GM19395 (cell line): ENCODE data around the gene ISM2.

Experiments
- ATAC-seq: cut with Tn5 transposase; IDR thresholded peaks from one replicate; pipeline ENCODE4 v1.9.1; 2021; ENCODE audit warnings: mild to moderate bottlenecking, moderate library complexity; ENCODE audit not compliant: unreplicated experiment

ISM2 gene

DNA sequence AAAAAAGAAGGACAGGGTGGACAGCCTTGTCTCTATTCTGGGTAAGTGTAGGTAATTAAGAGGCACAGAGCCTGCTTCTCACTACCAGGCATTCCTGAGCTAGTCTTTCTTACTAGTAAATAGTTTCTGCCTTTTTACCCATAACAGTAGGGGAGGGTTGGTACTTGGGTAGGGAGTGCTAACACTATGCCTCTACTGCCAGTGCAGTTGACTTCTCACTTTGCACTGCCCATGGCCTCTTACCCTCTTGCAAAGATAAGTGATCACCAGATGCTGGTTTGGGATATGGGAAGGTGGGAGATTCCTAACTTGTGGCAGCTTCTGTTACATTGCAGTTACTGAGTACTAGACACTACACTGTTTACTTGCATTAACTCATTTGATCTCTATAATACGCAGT, 29.1 kb downstream of the ISM2 start:
- no peak for ATAC-seq

DNA sequence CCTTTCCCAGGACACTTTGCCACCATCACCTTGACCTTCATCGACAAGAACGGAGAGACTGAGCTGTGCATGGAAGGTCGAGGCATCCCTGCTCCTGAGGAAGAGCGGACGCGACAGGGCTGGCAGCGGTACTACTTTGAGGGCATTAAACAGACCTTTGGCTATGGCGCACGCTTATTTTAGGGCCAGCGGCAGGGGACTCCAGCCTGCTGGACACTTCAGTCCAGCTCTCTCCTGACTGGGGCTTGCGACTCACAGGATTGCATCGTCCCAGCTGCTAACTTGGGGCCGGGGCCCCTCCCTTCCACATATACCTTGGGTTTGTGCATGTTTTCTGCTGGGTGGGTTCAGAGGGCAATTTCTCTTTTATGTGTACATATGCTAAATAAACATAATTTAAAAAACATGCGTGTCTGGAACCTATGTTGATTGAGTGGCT, 29.5 kb downstream of the ISM2 start:
- no peak for ATAC-seq

DNA sequence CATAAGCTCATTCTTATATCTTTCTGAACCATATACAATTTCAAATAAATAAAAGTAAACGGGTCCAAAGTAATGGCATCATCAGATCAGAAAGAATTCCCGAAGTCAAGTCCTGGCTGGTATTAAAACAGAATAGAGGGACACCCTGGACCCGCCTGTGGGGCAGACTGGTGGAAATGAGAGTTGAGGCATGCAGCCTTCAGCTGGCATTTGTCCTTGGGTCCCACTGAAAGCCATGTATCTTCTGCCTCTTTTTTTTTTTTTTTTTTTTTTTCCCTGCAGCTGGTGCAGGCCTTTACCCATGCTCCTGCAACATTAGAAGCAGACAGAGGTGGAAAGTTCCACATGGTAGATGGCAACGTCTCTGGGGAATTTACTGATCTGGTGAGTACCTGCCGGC, 30.8 kb downstream of the ISM2 start:
- ATAC-seq, result no peak

DNA sequence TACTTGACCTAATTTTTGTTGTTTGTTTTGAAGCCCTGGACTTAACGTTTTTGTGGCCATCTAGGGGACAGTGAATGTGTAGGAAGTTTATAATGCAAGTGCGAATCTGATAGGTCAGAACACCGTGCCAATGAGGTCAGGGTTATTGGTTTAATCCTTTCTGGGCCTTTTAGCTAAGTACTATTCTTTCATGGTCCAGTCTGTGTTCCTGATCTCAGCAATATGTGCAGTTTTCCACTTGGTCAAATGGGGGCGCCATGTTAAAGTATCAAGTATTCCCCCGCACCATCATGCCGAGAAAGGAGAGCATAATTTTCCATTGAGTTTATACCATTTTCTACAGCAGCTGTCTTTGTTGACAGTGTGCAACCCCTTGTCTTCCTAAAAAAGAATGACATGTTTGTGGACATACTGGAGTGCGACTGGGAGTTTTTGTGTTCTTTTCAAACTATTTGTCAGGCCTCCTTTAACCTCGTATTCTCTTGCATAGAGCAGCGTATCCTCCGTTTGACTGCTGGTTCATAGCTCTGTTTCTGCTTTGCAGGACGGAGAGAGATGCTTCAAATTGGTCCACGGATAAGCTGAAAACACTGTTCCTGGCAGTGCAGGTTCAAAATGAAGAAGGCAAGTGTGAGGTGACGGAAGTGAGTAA, 39.4 kb downstream of the ISM2 start:
- no peak for ATAC-seq

DNA sequence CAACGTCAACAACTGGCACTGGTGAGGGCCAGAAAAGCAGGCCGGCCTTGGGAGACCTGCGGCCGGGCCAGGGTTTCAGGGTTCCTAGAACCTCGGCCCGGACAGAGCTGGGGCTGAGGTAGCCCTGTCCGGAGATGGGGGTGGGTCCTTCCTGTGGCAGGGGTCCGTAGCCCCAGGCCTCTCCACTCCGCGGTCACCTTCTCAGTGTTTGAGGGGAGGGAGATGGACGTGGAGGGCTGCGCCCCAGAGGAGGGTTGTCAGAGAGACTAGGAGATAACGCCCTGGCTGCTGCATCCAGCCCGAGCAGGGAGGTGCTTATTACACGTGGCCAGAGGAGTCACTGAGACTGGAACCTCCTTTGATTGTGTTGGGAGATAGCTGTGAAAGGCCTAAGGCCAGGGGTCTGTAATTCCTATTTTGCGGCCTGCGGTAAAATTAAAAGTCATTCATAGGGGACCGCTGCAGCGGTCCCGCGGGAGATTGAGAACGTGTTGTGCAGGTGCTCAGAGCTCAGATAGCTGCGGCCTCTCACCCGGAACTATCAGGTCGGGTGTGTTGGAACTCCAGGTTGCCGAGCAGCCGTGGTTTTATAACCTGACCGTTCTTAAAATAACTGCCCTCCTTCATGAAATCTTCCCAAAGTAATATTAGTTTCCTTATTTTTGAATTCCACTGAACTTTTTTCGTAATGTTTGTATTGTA, 40.2 kb downstream of the ISM2 start:
- ATAC-seq, result peak; percentile 20

DNA sequence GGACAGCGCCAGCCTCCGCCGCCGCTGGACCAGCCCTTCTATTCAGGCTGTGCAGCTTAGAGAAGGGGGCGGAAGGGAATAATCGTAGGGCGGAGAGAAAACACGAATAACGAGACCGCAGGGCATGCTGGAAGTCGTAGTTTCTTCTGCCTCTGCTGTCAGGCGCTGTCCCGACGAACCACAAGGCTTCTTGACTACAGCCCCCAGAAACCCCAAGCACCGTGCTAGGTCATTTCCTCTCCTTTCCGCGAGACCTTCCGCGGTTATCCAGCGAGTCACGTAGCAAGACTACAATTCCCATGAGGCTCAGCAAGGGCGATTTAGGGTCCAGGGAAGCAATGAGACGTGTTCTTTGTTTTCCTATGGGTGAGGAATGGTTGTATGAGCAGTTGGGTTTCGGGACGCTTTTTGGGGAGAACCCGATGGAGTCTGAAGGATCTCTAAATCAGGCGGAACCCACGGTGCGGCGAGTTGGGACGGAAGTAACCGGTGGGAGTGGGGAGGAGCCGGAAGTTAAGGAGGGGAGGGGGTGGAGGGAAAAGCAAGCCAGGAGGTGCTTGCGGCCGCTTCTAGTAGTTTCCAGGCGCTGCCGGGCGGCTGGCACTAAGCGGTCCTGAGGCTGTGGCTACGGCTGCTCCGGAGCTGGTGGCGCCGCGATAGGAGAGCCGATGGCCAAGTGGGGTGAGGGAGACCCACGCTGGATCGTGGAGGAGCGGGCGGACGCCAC, 40.9 kb downstream of the ISM2 start, which contains the start of the genes AHSA1 and VIPAS39:
TSS of gene AHSA1 (plus strand) at position 572 of the 727 bp plus-strand sequence. CDS start at position 669, 97 bp downstream.
TSS of gene VIPAS39 (minus strand) at position 80 of the 727 bp plus-strand sequence. CDS start 3,499 bp downstream, outside the sequence.
- peak; percentile 91 for ATAC-seq

DNA sequence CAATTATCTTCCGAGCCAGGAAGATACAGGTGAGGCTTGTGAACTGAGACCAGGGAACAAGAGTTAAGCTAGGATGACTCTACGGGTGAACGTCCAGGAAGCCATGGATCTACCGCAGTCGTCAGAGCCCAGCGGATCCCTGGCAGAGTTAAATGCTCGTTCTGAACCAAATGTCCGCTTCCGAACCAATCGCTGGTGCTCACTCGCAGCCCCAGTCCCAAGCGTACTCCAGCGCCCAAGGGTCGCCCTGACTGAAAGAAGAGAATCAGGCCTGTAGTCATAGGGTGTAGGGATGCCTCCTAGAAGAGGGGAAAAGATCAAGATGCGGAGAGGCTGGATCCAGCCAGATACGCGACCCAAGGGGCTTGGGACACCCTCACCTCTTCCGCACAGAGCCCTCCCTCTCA, 41.5 kb downstream of the ISM2 start:
- peak; percentile 33 for ATAC-seq

DNA sequence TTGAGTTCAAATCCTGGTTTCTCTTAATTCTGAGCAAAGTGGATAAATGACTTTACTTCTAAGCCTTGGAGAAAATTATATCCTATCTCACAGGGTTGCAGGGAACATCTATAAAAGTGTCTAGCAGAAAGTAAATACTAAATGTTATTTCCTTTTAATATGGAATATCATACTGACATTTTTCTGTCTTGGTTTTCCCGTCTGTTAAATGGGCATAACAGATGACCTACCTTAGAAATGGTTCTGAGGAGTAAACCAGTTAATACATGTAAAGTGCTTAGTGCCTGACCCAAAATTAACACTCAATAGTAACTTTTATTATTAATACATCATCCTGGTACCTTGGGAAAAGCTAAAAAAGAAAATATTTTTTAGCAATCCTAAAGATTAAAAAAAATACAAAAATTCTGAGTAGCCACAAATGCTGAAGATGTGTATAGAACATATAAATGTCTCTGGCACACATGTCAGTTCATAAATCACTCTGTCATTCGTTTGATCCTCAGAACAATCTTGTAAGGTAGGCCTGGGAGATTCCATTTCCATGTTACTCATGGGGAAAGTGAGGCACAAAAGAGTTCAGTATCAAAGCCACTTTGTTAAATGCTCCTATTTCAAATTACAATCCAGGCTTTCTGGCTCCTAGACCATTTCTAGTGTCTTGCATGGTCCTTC, 42.5 kb downstream of the ISM2 start:
- ATAC-seq, result no peak

DNA sequence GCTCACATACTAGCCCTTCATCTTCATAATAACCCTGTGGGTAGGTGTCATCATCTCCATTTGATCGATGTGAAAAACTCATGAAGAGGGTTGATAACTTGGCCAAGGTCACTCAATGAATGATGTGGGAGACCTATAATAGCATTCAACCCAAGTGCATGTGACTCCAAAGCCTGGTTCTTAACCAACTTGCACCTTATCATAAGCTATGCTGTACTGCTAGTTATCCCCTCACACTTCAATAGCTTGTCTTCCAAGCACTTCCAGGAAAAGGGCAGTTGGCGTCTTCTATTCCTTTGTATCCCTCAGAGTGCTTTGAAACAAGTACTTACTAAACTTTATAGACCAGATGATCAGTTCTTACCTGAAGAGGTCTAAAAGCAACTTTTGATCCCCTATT, 56.4 kb downstream of the ISM2 start:
- no peak for ATAC-seq

DNA sequence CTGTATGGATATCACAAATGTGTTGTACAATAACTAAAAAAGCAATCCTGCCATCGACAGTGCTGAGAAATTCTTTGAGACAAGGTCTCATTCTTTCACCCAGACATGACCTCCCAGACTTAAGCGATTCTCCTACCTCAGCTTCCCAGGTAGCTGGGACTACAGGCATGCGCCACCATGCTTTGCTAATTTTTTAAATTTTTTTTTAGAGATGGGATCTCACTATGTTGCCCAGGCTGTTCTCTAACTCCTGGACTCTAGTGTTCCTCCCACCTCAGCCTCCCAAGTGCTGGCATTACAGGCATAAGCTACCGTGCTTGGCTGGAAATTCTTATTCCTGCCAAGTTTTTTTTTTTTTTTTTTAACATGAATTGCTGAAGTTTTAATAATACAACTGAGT, 58.8 kb downstream of the ISM2 start:
- no peak for ATAC-seq

DNA sequence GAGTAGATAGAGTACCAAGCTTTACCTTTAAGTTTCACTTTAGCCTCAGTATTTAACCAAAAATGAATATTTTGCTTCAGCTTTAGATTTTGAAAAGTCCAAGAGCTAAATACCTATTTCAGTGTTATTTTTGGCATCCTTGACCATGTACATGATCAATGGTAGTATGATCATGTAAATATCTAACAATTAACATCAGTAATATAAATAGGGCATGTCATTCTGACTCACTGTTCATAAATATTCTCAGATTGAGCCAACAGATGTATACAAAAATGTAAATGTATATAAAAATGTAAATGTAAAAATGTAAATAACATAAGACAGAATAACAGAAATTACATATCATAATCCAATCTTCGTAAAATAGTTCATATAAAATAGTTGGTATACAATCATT, 60.0 kb downstream of the ISM2 start:
- no peak for ATAC-seq

DNA sequence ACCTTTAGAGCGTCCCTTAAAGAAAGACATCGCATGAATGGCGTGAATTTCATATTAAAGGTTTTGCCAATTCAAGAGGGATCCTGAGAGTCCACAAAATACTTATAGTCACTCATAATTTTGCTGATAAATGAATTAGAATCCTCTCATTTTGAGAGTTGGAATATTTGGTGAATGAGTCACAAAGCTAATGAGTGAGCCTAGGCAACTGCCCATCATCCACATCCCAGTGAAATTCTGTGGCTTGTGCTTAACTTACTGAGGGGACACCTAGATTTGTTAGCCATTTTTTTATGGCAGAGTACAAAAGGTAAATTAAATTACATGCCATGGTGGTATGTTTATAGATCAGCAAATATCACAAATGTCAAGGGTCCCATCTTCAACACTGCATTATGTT, 62.6 kb downstream of the ISM2 start:
- ATAC-seq, result no peak

DNA sequence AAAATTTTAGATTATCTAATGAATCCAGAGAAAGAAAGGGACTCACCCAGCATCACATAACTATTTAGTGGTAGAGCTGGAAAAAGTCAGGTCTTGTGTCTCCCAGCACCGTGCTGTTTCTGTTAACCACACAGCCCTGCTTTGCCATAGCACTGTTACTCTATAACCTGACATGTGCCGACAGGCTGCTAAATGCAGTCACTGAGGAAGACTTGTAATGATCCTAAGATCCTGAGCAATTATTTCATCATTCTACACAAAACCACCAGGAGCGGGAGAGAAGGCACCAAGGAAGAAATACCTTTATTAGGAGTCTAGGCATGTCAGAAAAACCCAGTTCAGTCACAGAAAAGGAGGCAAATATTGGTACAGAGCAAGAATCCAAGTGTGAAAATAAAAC, 72.2 kb downstream of the ISM2 start:
- no peak for ATAC-seq

DNA sequence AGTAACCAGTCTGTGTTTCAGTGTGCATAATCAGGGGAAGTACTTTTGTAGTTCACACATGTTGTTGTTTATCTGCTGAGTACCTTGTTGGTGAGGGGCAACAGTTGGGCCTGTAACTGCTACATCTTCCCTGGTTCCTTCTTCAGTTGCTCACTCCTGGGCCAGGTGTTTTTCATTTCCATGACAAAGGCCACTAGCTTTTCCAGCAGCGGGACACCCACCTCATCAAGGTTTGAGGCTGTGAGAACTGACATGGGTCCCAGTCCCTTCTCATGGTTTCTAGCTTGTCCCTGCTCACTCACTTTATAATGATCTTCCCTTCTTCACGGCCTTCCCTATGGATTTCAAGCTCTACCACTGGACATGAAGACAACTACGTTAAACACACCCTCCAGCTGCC, 73.8 kb downstream of the ISM2 start:
- no peak for ATAC-seq
